HG03175 (cell line): ENCODE data around the gene RBBP7.

Experiments
- ATAC-seq: cut with Tn5 transposase; IDR thresholded peaks from one replicate; pipeline ENCODE4 v1.9.1; 2021; ENCODE audit warnings: mild to moderate bottlenecking, moderate library complexity; ENCODE audit not compliant: unreplicated experiment

RBBP7 gene

GRCh38 chrX:16827225-16827624 lies 42.9 kb downstream of the RBBP7 start:
- no peak for ATAC-seq

DNA sequence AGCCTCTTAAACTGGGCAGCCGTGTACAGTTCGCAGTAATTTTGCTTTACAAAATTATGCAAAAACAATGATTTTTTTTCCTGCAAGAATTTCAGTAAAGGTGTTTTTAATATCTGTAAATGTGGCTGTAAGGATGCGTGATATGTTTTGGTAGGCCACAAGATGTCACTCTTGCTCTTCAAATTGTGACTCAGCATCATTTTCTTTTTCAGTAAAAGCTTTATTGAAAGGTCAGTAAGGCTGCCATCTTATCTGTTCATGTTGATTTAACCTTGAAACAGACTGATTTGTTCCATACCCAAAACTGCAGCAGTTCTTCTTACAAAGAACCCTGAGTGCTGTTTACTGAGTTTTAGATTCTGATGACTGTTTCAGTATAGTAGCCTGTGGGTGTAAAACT lies 44.0 kb downstream of the RBBP7 start:
- no peak for ATAC-seq

- no peak for ATAC-seq
Observed at GRCh38 chrX:16825264-16826035, 44.7 kb downstream of the RBBP7 start.

DNA sequence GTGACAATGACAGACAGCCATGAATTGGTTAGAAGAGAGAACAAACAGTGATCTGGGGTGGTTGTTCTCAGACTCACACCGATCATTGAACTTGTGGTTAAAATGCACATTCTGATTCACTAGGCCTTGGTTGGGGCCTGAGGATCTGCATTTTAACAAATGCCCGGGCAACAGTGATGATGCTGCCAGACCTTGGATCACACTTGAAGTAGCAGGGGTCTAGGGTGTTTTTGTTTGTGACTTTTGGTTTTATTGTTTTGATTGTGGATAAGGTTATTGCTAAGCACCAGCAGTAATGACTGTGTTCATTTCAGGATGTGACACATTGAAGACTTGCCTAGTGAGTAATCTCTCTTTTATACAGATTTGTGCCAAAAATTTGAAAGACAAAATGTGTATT lies 47.4 kb downstream of the RBBP7 start:
- ATAC-seq = no peak

DNA sequence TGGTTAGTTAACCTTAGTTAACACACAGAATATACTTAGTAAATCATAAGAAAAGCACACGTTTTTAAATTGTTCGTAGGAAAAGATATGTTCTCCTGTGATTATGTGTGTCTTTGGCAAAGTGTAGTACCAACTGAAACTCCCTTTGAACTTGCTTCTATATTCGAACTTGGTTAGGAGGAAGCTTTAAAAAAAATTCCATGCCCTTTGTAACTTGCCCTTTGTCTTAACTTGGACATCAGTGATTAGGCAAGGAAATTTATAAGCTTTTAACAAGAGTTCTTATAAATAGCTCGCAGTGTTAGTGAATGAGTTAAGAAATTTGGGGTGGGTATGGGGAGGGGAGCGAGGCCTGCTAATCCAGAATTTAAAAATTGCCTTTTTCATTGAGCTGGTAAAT lies 50.5 kb downstream of the RBBP7 start:
- no peak for ATAC-seq

GRCh38 chrX:16814597-16814996 lies 55.6 kb downstream of the RBBP7 start:
- ATAC-seq = no peak

DNA sequence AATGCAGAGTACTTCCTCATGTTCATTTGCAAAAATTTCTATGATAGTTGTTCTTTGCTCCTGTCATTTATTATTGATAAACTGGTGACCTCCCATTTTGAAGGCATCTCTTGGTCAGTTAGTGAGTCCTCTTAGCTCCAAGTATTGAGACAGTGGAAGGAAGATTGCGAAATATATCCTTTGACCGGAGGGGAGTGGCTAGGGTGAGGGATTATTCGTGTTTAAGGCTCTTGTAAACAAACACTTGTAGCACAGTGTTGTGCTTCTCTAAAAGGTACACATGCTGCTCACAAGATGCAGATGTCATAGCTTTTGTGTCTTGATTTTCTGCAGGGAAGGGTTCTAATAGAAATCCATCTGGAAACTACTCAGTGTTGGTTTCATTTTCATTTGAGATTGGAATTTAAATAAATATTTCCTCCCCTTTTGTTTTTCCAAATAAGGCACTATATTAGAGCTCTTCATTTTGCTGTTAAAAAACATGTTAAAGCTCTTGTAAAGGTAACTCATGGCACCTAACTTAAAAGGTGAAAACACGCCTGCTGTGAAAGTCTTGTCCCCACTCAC lies 62.1 kb downstream of the RBBP7 start:
- ATAC-seq = no peak

- no peak for ATAC-seq
Observed at GRCh38 chrX:16807548-16807947, 62.6 kb downstream of the RBBP7 start.

DNA sequence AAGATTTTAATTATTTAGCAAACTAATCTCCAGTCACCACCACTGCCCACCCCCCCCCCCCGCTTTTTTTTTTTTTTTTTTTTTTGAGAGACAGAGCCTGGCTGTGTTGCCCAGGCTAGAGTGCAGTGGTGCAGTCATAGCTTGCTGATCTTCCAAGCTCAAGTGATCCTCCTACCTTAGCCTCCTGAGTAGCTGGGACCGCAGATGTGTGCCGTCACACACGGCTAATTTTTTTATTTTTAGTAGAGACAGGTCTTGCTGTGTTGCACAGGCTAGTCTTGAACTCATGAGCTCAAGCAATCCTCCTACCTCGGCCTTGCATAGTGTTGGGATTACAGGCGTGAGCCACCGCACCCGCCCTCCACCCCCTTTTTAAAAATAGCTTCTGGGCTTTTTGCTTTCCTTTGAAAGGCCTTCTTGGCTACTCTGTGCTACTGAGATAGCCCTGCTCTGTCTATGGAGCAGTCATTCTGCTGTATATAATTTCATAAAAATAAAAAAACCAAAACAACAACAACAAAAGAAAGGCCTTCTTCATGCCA lies 65.2 kb downstream of the RBBP7 start:
- ATAC-seq = no peak

DNA sequence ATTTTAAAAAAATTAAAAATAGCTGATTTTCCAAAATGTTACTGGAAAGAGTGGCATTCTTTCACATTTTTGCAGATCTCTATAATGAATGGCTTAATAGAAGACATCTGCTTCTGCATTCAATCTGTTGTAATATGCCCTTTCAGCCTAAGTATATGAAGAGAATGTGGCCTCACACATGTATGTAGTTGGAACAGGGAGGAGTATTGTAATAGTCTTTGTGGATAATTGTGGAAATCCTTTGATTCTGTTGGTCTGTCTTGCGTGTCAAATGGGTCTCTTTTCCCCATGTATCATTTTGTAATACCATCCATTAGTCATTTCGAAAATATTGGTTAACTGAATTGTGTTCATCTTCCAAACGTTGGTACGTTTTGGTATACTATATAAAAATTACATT lies 72.3 kb downstream of the RBBP7 start:
- ATAC-seq = no peak

GRCh38 chrX:16797358-16797757 lies 72.8 kb downstream of the RBBP7 start:
- ATAC-seq = no peak

- ATAC-seq = no peak
Observed at GRCh38 chrX:16796298-16796697, 73.9 kb downstream of the RBBP7 start.
